GM12801 (cell line): ENCODE measurements around the gene EGR4.

Experiments
- TF ChIP-seq, protein P1 (sequence below): IDR thresholded peaks from one replicate; pipeline ENCODE4 v1.5.1; 2011; ENCODE audit warnings: control low read depth; ENCODE audit not compliant: insufficient read length; ENCODE audit errors: extremely low read depth

The EGR4 gene

DNA sequence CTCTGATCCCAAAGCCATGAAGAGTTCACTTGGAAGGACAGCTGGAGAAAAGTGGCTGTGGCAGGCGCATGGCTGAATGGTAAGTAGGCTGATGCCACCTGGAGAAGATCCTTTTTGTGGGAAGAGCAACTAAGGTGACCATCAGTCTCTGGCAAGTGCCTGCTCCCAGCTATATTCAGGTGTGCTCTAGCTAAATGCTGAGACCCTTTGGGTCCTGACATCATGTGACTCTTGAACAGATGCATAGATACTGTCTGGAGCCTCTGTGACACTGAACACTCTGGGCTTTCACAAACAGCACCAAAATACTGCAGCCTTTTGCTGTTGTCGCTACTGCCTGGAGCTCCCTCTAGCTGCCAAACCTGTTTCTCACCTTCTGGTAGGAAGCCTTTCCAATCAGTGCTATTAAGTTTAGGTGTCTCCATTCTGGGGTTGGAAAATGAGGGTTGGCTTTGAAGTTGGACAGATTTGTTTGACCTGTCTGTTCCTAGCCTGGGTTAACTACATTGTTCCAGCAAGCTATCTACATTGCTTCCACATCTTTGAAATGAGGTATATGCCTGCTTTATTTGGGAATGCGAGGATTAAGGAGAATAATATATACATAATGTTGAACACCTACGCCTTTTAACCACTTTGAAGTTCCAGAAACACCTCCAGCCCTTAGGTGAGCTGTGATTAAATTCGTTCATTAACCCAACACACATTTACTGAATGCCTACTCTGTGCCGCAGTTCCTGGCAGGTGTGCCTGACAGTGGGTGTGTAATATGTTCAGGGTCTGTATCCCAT lies 3.1 kb downstream of the EGR4 start:
- TF ChIP-seq, protein P1, sequence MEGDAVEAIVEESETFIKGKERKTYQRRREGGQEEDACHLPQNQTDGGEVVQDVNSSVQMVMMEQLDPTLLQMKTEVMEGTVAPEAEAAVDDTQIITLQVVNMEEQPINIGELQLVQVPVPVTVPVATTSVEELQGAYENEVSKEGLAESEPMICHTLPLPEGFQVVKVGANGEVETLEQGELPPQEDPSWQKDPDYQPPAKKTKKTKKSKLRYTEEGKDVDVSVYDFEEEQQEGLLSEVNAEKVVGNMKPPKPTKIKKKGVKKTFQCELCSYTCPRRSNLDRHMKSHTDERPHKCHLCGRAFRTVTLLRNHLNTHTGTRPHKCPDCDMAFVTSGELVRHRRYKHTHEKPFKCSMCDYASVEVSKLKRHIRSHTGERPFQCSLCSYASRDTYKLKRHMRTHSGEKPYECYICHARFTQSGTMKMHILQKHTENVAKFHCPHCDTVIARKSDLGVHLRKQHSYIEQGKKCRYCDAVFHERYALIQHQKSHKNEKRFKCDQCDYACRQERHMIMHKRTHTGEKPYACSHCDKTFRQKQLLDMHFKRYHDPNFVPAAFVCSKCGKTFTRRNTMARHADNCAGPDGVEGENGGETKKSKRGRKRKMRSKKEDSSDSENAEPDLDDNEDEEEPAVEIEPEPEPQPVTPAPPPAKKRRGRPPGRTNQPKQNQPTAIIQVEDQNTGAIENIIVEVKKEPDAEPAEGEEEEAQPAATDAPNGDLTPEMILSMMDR = peak; percentile 68

GRCh38 chr2:73289304-73289703 lies 4.0 kb downstream of the EGR4 start:
- TF ChIP-seq, protein P1 = no peak

- TF ChIP-seq, protein P1 = no peak
Measured at GRCh38 chr2:73286134-73286655, 7.2 kb downstream of the EGR4 start.

DNA sequence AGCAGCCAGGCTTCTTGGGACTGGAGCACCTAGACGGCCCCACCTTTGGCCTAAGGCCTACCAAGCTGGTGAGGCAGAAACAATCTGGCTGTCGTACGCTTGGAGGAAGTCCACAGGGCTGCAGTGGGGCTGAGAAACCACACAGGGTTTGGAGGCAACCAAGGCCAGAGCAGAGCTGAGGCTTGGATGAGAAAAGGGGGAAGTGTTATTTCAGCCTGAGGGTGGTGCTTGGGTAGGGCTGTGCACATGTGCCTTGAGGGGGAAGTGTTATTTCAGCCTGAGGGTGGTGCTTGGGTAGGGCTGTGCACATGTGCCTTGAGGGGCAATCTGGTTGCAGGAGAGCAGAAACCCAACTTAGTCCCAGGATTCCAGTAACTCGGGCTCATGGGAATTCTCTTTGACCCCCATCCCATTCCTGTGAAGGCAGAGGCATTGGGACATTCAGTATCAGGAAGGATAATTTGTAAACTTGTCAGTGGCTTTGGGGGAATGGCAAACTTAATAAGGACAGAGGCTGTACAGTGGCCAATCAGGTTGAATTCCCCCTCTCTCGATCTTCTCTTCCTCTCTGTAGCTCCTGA lies 8.1 kb downstream of the EGR4 start:
- TF ChIP-seq, protein P1 = no peak

GRCh38 chr2:73284296-73285158 lies 8.8 kb downstream of the EGR4 start, which contains the start of gene FBXO41:
FBXO41 (minus strand) TSS chr2:73284478; CDS start chr2:73269630, 14,848 bp downstream.
- TF ChIP-seq, protein P1 = no peak

DNA sequence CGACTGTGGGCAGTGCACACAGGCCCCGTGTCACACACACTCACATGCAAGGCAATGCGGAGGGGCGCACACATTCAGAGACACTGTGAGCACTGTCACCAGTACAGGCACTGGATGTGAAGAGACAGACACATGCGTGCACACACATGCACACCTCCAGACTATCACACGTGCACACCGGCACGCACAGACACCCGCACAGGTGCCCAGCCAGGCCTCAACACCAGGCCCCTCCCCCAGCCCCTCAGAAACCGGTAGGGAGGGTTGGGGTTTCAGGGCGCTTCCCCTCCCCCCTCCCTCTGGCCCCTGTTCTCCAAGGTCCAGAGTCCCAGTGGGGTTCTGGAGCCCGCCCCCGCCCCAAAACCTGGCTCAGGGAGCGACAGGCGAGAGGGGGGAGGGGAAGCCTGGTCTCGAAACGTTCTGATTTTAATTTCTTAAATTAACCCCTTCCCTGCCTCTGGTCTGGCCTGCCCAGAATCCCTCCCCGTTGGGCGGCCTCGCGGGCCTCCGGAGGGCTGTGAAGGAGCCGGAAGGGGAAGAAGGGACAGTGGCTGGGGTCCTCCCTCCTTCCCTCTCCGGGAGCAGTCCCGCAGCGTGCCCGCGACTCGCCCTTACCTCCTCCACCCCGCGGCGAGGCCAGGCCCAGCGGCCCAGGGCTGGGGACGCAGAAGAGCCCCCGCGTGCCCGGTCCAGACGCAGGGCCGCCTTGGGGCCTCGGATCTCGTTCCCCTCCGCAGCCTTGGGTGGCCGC lies 9.6 kb downstream of the EGR4 start:
- TF ChIP-seq, protein P1 = no peak
